ENCODE results near the gene OR8B8. TPM values are rescaled to one million over a fixed set of nuclear protein-coding genes. Genes with fewer than 3 reads are reported as not detected.

OR8B8 gene
- total and polyA plus RNA-seq, 2 donors (not counting 3 experiments of a cell fraction or from before 2014, with no cell fraction given) = not detected

DNA sequence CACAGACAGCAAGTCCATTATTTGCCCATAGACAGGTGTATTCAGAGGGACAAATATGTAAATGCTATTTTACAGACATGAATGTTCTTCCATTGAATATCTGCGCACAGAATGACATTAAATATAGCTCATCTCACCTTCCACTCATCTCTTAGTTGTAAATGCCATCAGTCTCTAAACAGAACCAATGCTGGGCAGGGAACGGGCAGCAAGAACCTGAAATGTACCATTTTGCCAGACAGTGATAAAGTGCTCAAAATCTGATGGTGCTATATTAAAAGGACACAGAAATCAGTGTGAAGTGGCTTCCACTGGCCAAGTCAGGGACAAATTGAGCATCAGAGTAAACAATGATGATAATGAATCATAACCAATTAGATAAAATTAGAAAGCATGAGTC is 10.8 kb downstream of the OR8B8 start:
- no peak overlapping the region for H3K4me2 ChIP-seq (ENCODE audit: insufficient read depth, low read length)
- dilution Hi-C loops (cut with MboI; ENCODE audit: extremely low pct_ligation_motif_present, low sequenced_read_pairs) = no loop called here
- intact Hi-C loops (cut with micrococcal nuclease) = no loop called here
- H3K4me1 ChIP-seq (ENCODE audit: control insufficient read depth, extremely low read depth, insufficient read depth, low read length) = no peaks in the 10 kb centered on the region
- no peak for FAIRE-seq
- no TSS peak for BruUV-seq (replicated peaks)
- ChIA-PET POLR2A (no interaction called here), CTCF (no interaction called here)
- no peaks in the 10 kb centered on the region for H3K79me2 ChIP-seq (ENCODE audit: control insufficient read depth, insufficient read depth, low read length)
- H3K9me3 ChIP-seq (replicated peaks; ENCODE audit: control insufficient read depth, insufficient read depth, low read length) = no peaks in the 10 kb centered on the region
- TF ChIP-seq, protein P1, sequence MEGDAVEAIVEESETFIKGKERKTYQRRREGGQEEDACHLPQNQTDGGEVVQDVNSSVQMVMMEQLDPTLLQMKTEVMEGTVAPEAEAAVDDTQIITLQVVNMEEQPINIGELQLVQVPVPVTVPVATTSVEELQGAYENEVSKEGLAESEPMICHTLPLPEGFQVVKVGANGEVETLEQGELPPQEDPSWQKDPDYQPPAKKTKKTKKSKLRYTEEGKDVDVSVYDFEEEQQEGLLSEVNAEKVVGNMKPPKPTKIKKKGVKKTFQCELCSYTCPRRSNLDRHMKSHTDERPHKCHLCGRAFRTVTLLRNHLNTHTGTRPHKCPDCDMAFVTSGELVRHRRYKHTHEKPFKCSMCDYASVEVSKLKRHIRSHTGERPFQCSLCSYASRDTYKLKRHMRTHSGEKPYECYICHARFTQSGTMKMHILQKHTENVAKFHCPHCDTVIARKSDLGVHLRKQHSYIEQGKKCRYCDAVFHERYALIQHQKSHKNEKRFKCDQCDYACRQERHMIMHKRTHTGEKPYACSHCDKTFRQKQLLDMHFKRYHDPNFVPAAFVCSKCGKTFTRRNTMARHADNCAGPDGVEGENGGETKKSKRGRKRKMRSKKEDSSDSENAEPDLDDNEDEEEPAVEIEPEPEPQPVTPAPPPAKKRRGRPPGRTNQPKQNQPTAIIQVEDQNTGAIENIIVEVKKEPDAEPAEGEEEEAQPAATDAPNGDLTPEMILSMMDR (IDR thresholded peaks at IDR 0.05; ENCODE audit: extremely low read depth in 1 of 2, insufficient read depth in 1 of 2, low read depth in 1 of 2, low read length in 2 of 2) = no peak
- TF ChIP-seq JUN (IDR thresholded peaks at IDR 0.05; ENCODE audit: borderline replicate concordance, insufficient read depth, insufficient read length, low read depth) = no peak
- TF ChIP-seq MAX (IDR thresholded peaks at IDR 0.05; ENCODE audit: insufficient read depth, insufficient read length) = no peak
- no peak for TF ChIP-seq MYC (IDR thresholded peaks at IDR 0.05; ENCODE audit: low read depth, low read length)
- TF ChIP-seq EZH2 (IDR thresholded peaks at IDR 0.05; ENCODE audit: borderline replicate concordance, low read depth, low read length, severe bottlenecking) = no peak
- no peak for TF ChIP-seq FOS (IDR thresholded peaks at IDR 0.05; ENCODE audit: borderline replicate concordance, insufficient read depth, low read length)
- no peak for TF ChIP-seq GATA2 (IDR thresholded peaks at IDR 0.05; ENCODE audit: insufficient read depth, insufficient read length, low read depth, low read length)
- TF ChIP-seq POLR2AphosphoS5 (IDR thresholded peaks at IDR 0.05; ENCODE audit: insufficient read depth, low read depth, low read length) = no peak
- no peak for TF ChIP-seq POLR2A (IDR thresholded peaks at IDR 0.05; ENCODE audit: low read depth, low read length)
- DNase-seq (ENCODE audit: low read depth, low spot score) = no peak
- H3K9me1 ChIP-seq (replicated peaks; ENCODE audit: control insufficient read depth, extremely low read depth, insufficient read depth, low read length) = no peaks in the 10 kb centered on the region
- H3K9ac ChIP-seq (replicated peaks; ENCODE audit: extremely low read depth, insufficient read depth, low read length) = no peak overlapping the region
- H3K27me3 ChIP-seq (ENCODE audit: control insufficient read depth in 2 of 2, insufficient read depth in 2 of 2, low read length in 2 of 2) = peaks cover 4 to 5% of the 10 kb centered on the region in 2 experiments
- H3K4me3 ChIP-seq (replicated peaks in 1 of 3; ENCODE audit: insufficient read depth in 1 of 3, low read depth in 1 of 3, low read length in 3 of 3) = no peak overlapping the region
- no peak overlapping the region for H3K27ac ChIP-seq (ENCODE audit: insufficient read depth, low read depth, low read length)
- H4K20me1 ChIP-seq (replicated peaks; ENCODE audit: control insufficient read depth, extremely low read depth, insufficient read depth, low read length) = no peaks in the 10 kb centered on the region
- H2AFZ ChIP-seq (ENCODE audit: low read depth, low read length) = no peak overlapping the region
- H3K36me3 ChIP-seq (ENCODE audit: control insufficient read depth in 2 of 2, extremely low read depth in 1 of 2, insufficient read depth in 2 of 2, low read length in 2 of 2) = no peaks in the 10 kb centered on the region

Data from endothelial cell of umbilical vein (primary cell).